GM12892 (cell line): Measurements from ENCODE around the gene RPL10L.

Experiments
- POLR2A ChIP-seq: IDR thresholded peaks from 2 replicates; pipeline ENCODE4 v1.6.1; 2011; ENCODE audit warnings: low read depth, low read length, control low read depth
- POLR2AphosphoS5 ChIP-seq: IDR thresholded peaks from 2 replicates; pipeline ENCODE4 v1.6.1; 2011; ENCODE audit warnings: low read depth, low read length, control low read depth

GRCh38 chr14:46672128-46672527, 20.5 kb upstream of the RPL10L start:
- TF ChIP-seq POLR2AphosphoS5 (no peak), POLR2A (no peak)
